DND-41 (cell line): ENCODE measurements around the gene SLC4A5.

Experiments used
- ATAC-seq: fragments of 200-7000 bp; cut with Tn5 transposase; 3 replicates; pipeline ENCODE4 v1.9.1; 2021; ENCODE audit warnings: low read depth; ENCODE audit not compliant: insufficient read depth
- DNase-seq: peaks from one replicate; pipeline ENCODE4 v3.0.0-alpha.2; 2020
- H2AFZ ChIP-seq: 2 replicates; pipeline ENCODE4 v1.6.0; 2012; ENCODE audit warnings: low read depth, low read length
- H3K27ac ChIP-seq: 2 replicates; pipeline ENCODE4 v1.5.1; 2012; ENCODE audit warnings: low read length, inconsistent platforms
- H3K27me3 ChIP-seq: fragments of 200-600 bp; sonication (generic); 2 replicates; pipeline ENCODE4 v1.6.0; 2012; ENCODE audit warnings: low read length, mild to moderate bottlenecking, inconsistent platforms; ENCODE audit not compliant: insufficient read depth, poor library complexity
- H3K36me3 ChIP-seq: 2 replicates; pipeline ENCODE4 v1.5.1; 2012; ENCODE audit warnings: low read length, inconsistent platforms; ENCODE audit not compliant: insufficient read depth
- H3K4me1 ChIP-seq: 2 replicates; pipeline ENCODE4 v1.5.1; 2012; ENCODE audit warnings: mild to moderate bottlenecking, low read length; ENCODE audit not compliant: insufficient read depth
- H3K4me2 ChIP-seq: 2 replicates; pipeline ENCODE4 v1.6.0; 2012; ENCODE audit warnings: mild to moderate bottlenecking, moderate library complexity, low read length, inconsistent platforms; ENCODE audit not compliant: insufficient read depth
- H3K4me3 ChIP-seq, 2 experiments: fragments of 200-600 bp in 1 of 2; shearing (Covaris generic) in 1 of 2; 2 replicates each; pipeline ENCODE4 v1.5.1; 2012 to 2016; ENCODE audit warnings: inconsistent platforms in 2 of 2, low read length in 2 of 2, mild to moderate bottlenecking in 2 of 2, low read depth in 1 of 2, moderate library complexity in 1 of 2
- H3K79me2 ChIP-seq: 2 replicates; pipeline ENCODE4 v1.6.0; 2012; ENCODE audit warnings: low read length, inconsistent platforms; ENCODE audit not compliant: insufficient read depth
- H3K9ac ChIP-seq: 2 replicates; pipeline ENCODE4 v1.6.0; 2012; ENCODE audit warnings: low read depth, mild to moderate bottlenecking, inconsistent platforms, low read length, moderate library complexity
- H3K9me3 ChIP-seq: 2 replicates; pipeline ENCODE4 v1.5.1; 2012; ENCODE audit warnings: low read length, moderate library complexity, mild to moderate bottlenecking, inconsistent platforms; ENCODE audit not compliant: insufficient read depth, severe bottlenecking
- H4K20me1 ChIP-seq: 2 replicates; pipeline ENCODE4 v1.6.0; 2012; ENCODE audit warnings: low read length; ENCODE audit not compliant: insufficient read depth
- CTCF ChIP-seq: IDR thresholded peaks from 2 replicates; pipeline ENCODE4 v1.5.1; 2012; ENCODE audit warnings: borderline replicate concordance, low read length, moderate library complexity, mild to moderate bottlenecking; ENCODE audit not compliant: poor library complexity, severe bottlenecking; ENCODE audit errors: extremely low read depth
- EZH2 ChIP-seq: IDR thresholded peaks from 3 replicates; pipeline ENCODE4 v1.6.1; 2012; ENCODE audit warnings: borderline replicate concordance, low read depth, mild to moderate bottlenecking, moderate library complexity, low read length, inconsistent platforms; ENCODE audit not compliant: severe bottlenecking

The SLC4A5 gene

GRCh38 chr2:74343316-74343715, at the start of gene SLC4A5:
Gene SLC4A5, minus strand, starts transcription at chr2:74343416. Its CDS starts 28,393 bp downstream, at chr2:74315023.
- no peak for ATAC-seq
- no peaks in the 10 kb centered on the region for H3K4me1 ChIP-seq
- H3K4me2 ChIP-seq, result no peak within 1 kb of the TSS
- no peak within 1 kb of the TSS for H3K27ac ChIP-seq
- no peaks in the 10 kb centered on the region for H3K27me3 ChIP-seq
- TF ChIP-seq CTCF (no peak), EZH2 (no peak)
- no peaks in the 10 kb centered on the region for H4K20me1 ChIP-seq
- no peak within 1 kb of the TSS for H2AFZ ChIP-seq
- H3K9me3 ChIP-seq, result no peaks in the 10 kb centered on the region
- DNase-seq, result no peak
- H3K9ac ChIP-seq, result no peak within 1 kb of the TSS
- H3K4me3 ChIP-seq, result no peak within 1 kb of the TSS
- H3K79me2 ChIP-seq, result no peaks in the 10 kb centered on the region
- no peaks in the 10 kb centered on the region for H3K36me3 ChIP-seq

GRCh38 chr2:74392449-74392743, 49.2 kb upstream of the SLC4A5 start:
- Histone ChIP-seq H3K79me2 (peaks cover 44% of the 10 kb centered on the region), H3K9ac (peak overlapping the region; percentile 72), H3K27ac (peak overlapping the region; percentile 99), H3K27me3 (no peaks in the 10 kb centered on the region), H3K9me3 (no peaks in the 10 kb centered on the region), H3K4me3 (peak overlapping the region in 1 of 2 experiments; percentile 91; a peak in 2 of 4 replicates), H3K4me1 (peaks cover 34% of the 10 kb centered on the region), H2AFZ (peak overlapping the region; percentile 94), H3K4me2 (peak overlapping the region; percentile 94), H4K20me1 (peaks cover 3% of the 10 kb centered on the region; the same call in 1 of the 2 replicates), H3K36me3 (peaks cover 4% of the 10 kb centered on the region; the same call in 1 of the 2 replicates)
- ATAC-seq, result no peak
- TF ChIP-seq CTCF, result no peak
- no peak for TF ChIP-seq EZH2
- no peak for DNase-seq

- Histone ChIP-seq H2AFZ (peak overlapping the region; percentile 94), H3K4me3 (peak overlapping the region; percentile 50 to 91), H3K27me3 (no peaks in the 10 kb centered on the region), H3K9me3 (no peaks in the 10 kb centered on the region), H3K79me2 (peaks cover 50% of the 10 kb centered on the region), H3K36me3 (peaks cover 4% of the 10 kb centered on the region; the same call in 1 of the 2 replicates), H3K4me1 (peaks cover 34% of the 10 kb centered on the region), H3K4me2 (peak overlapping the region; percentile 94), H3K9ac (peak overlapping the region; percentile 72), H3K27ac (peak overlapping the region; percentile 99), H4K20me1 (peaks cover 6% of the 10 kb centered on the region; the same call in 1 of the 2 replicates)
- ATAC-seq, result peak; percentile 92
- peak; percentile 99 for TF ChIP-seq CTCF
- TF ChIP-seq EZH2, result no peak
- peak; percentile 91 for DNase-seq
These were observed 48.6 kb upstream of the SLC4A5 start for GRCh38 chr2:74391580-74392448.
